ENCODE results near the gene C19orf85. TPM values are rescaled to one million over a fixed set of nuclear protein-coding genes. Genes with fewer than 3 reads are reported as not detected.

The C19orf85 gene
- total and polyA plus RNA-seq, 2 experiments from 2014 or later = 1.7 to 3.4 TPM

DNA sequence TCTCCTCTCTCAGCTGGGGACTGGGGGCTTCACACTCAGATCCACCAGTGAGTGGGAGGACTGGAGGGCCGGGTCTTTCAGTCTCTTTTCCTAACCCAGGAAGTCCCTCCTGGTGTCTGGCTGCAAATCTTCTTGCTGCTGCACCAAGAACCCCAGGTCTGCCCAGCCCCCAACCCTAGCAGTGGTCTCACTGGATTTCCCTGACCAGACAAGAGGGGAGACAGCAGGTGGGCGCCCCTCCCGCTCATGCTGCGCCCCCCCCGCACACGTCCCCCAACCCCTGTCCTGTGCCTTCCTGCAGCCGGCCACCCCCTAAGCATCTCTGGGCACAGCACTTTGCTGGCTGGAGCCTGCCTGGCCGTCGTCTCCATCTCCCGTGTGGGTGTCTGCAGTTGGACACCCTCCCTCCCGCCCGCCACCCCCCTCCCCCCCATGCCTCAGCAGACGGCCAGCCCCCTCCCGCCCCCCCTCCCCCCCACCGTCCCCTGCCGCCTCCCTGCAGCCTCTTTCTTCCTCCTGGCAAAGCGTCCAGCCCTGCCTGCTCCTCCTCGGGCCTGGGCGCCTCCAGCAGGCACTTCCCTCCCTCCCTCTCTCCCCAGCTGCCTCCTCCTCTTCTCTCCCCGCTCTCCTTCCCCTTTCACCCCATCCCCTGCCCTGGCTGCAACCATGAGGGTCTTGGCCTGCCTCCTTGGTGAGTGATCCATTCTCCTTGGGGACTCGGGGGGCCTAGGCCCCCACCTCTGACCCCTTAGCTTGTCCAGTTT is 23.6 kb upstream of the C19orf85 start, which contains the start of gene SSC5D (continued):
- TF ChIP-seq, protein P1, sequence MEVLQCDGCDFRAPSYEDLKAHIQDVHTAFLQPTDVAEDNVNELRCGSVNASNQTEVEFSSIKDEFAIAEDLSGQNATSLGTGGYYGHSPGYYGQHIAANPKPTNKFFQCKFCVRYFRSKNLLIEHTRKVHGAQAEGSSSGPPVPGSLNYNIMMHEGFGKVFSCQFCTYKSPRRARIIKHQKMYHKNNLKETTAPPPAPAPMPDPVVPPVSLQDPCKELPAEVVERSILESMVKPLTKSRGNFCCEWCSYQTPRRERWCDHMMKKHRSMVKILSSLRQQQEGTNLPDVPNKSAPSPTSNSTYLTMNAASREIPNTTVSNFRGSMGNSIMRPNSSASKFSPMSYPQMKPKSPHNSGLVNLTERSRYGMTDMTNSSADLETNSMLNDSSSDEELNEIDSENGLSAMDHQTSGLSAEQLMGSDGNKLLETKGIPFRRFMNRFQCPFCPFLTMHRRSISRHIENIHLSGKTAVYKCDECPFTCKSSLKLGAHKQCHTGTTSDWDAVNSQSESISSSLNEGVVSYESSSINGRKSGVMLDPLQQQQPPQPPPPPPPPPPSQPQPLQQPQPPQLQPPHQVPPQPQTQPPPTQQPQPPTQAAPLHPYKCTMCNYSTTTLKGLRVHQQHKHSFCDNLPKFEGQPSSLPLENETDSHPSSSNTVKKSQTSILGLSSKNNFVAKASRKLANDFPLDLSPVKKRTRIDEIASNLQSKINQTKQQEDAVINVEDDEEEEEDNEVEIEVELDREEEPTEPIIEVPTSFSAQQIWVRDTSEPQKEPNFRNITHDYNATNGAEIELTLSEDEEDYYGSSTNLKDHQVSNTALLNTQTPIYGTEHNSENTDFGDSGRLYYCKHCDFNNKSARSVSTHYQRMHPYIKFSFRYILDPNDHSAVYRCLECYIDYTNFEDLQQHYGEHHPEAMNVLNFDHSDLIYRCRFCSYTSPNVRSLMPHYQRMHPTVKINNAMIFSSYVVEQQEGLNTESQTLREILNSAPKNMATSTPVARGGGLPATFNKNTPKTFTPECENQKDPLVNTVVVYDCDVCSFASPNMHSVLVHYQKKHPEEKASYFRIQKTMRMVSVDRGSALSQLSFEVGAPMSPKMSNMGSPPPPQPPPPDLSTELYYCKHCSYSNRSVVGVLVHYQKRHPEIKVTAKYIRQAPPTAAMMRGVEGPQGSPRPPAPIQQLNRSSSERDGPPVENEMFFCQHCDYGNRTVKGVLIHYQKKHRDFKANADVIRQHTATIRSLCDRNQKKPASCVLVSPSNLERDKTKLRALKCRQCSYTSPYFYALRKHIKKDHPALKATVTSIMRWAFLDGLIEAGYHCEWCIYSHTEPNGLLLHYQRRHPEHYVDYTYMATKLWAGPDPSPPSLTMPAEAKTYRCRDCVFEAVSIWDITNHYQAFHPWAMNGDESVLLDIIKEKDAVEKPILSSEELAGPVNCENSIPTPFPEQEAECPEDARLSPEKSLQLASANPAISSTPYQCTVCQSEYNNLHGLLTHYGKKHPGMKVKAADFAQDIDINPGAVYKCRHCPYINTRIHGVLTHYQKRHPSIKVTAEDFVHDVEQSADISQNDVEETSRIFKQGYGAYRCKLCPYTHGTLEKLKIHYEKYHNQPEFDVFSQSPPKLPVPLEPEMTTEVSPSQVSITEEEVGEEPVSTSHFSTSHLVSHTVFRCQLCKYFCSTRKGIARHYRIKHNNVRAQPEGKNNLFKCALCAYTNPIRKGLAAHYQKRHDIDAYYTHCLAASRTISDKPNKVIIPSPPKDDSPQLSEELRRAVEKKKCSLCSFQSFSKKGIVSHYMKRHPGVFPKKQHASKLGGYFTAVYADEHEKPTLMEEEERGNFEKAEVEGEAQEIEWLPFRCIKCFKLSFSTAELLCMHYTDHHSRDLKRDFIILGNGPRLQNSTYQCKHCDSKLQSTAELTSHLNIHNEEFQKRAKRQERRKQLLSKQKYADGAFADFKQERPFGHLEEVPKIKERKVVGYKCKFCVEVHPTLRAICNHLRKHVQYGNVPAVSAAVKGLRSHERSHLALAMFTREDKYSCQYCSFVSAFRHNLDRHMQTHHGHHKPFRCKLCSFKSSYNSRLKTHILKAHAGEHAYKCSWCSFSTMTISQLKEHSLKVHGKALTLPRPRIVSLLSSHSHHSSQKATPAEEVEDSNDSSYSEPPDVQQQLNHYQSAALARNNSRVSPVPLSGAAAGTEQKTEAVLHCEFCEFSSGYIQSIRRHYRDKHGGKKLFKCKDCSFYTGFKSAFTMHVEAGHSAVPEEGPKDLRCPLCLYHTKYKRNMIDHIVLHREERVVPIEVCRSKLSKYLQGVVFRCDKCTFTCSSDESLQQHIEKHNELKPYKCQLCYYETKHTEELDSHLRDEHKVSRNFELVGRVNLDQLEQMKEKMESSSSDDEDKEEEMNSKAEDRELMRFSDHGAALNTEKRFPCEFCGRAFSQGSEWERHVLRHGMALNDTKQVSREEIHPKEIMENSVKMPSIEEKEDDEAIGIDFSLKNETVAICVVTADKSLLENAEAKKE (CRISPR knock-in tag; IDR thresholded peaks at IDR 0.05) = no peak
- TF ChIP-seq CREB1 (CRISPR knock-in tag; IDR thresholded peaks at IDR 0.05; ENCODE audit: low read depth) = no peak
- TF ChIP-seq STAT1 (IDR thresholded peaks at IDR 0.05; ENCODE audit: unreplicated experiment) = no peak
- no peak for TF ChIP-seq ZNF331 (CRISPR knock-in tag; IDR thresholded peaks at IDR 0.05; ENCODE audit: low read depth)
- TF ChIP-seq, protein P2, sequence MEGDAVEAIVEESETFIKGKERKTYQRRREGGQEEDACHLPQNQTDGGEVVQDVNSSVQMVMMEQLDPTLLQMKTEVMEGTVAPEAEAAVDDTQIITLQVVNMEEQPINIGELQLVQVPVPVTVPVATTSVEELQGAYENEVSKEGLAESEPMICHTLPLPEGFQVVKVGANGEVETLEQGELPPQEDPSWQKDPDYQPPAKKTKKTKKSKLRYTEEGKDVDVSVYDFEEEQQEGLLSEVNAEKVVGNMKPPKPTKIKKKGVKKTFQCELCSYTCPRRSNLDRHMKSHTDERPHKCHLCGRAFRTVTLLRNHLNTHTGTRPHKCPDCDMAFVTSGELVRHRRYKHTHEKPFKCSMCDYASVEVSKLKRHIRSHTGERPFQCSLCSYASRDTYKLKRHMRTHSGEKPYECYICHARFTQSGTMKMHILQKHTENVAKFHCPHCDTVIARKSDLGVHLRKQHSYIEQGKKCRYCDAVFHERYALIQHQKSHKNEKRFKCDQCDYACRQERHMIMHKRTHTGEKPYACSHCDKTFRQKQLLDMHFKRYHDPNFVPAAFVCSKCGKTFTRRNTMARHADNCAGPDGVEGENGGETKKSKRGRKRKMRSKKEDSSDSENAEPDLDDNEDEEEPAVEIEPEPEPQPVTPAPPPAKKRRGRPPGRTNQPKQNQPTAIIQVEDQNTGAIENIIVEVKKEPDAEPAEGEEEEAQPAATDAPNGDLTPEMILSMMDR (conservative IDR thresholded peaks at IDR 0.05; ENCODE audit: low read depth in 2 of 2) = no peak
- TF ChIP-seq, protein P3, sequence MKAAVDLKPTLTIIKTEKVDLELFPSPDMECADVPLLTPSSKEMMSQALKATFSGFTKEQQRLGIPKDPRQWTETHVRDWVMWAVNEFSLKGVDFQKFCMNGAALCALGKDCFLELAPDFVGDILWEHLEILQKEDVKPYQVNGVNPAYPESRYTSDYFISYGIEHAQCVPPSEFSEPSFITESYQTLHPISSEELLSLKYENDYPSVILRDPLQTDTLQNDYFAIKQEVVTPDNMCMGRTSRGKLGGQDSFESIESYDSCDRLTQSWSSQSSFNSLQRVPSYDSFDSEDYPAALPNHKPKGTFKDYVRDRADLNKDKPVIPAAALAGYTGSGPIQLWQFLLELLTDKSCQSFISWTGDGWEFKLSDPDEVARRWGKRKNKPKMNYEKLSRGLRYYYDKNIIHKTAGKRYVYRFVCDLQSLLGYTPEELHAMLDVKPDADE (IDR thresholded peaks at IDR 0.05) = no peak
- no peak for TF ChIP-seq POLR2AphosphoS5 (IDR thresholded peaks at IDR 0.05; ENCODE audit: low read depth)
- TF ChIP-seq ZNF114 (CRISPR knock-in tag; IDR thresholded peaks at IDR 0.05) = no peak
- TF ChIP-seq EZH2 (IDR thresholded peaks at IDR 0.05; ENCODE audit: low read depth, unreplicated experiment) = no peak
- no peak for TF ChIP-seq EZH2phosphoT487 (IDR thresholded peaks at IDR 0.05; ENCODE audit: unreplicated experiment)
- no peak for TF ChIP-seq JUNB (IDR thresholded peaks at IDR 0.05; ENCODE audit: unreplicated experiment)
- no peak for TF ChIP-seq NANOG (IDR thresholded peaks at IDR 0.05; ENCODE audit: borderline replicate concordance)
